K562 (cell line): ENCODE measurements around the gene CTSF. TPM values are rescaled to one million over a fixed set of nuclear protein-coding genes. Genes with fewer than 3 reads are reported as not detected.
A peak's percentile ranks its signal among the peaks of the same experiment; 100 is the strongest.

Experiments
- ATAC-seq: fragments of 200-7000 bp; cut with Tn5 transposase; 3 replicates; pipeline ENCODE4 v1.9.1; 2020; ENCODE audit warnings: moderate library complexity
- BruUV-seq: library from RNA; stranded (reverse); fragments of 400-500 nt; replicated peaks from 2 replicates; lab custom pipeline; 2021; lab: Mats Ljungman, UMichigan
- CTCF ChIA-PET: fragments of 300-600 bp; formaldehyde crosslinking; extraction: SDS; loops from one replicate; lab custom pipeline; 2021; ENCODE audit warnings: low intra/inter-chr PET ratio; lab: Yijun Ruan, JAX
- POLR2A ChIA-PET: fragments of 300-600, 350-650 bp; sonication (Branson Sonifier 250); formaldehyde crosslinking; extraction: SDS; loops from one replicate; lab custom pipeline; 2021; ENCODE audit warnings: antibody characterized with exemption, inconsistent platforms; lab: Yijun Ruan, JAX
- DNase-seq, 4 experiments: peaks; one replicate each; pipeline versions ENCODE4 v3.0.0 to v3.0.0-alpha.2; 2011 to 2018; ENCODE audit warnings: low spot score in 3 of 4, mixed read lengths in 3 of 4; ENCODE audit errors: extremely low read depth in 1 of 4
- FAIRE-seq: peaks from 2 replicates; lab custom pipeline; 2011; peaks lifted over from hg19 to GRCh38; lab: Jason Lieb, UNC
- H2AFZ ChIP-seq: 2 replicates; pipeline ENCODE4 v1.6.0; 2011; ENCODE audit warnings: low read depth, low read length, control low read depth, inconsistent platforms
- H3K27ac ChIP-seq: fragments of 200-600 bp; 3 replicates; pipeline ENCODE4 v1.8.0; 2011; ENCODE audit warnings: low read depth, mild to moderate bottlenecking, control low read depth, inconsistent platforms, low read length, moderate library complexity, mixed read lengths; ENCODE audit errors: extremely low read depth
- H3K27me3 ChIP-seq, 2 experiments: fragments of 300-600 bp in 1 of 2; 2 replicates in 1 of 2; 3 replicates in 1 of 2; pipeline versions ENCODE4 v1.6.0 to v1.8.0; 2011; ENCODE audit warnings: inconsistent platforms in 2 of 2, low read length in 2 of 2, mild to moderate bottlenecking in 1 of 2, mixed read lengths in 1 of 2, moderate library complexity in 1 of 2; ENCODE audit not compliant: control insufficient read depth in 2 of 2, insufficient read depth in 2 of 2
- H3K36me3 ChIP-seq: fragments of 300-600 bp; 3 replicates; pipeline ENCODE4 v1.8.0; 2011; ENCODE audit warnings: mild to moderate bottlenecking, low read length, inconsistent platforms; ENCODE audit not compliant: control insufficient read depth, insufficient read depth
- H3K4me1 ChIP-seq, 2 experiments: fragments of 200-600 bp in 1 of 2; replicated peaks in 1 of 2; 2 replicates in 1 of 2; 3 replicates in 1 of 2; pipeline versions ENCODE4 v1.5.1 to v1.8.0; 2011; ENCODE audit warnings: inconsistent platforms in 2 of 2, low read length in 2 of 2, mild to moderate bottlenecking in 1 of 2, mixed read lengths in 1 of 2, moderate library complexity in 1 of 2; ENCODE audit not compliant: control insufficient read depth in 2 of 2, insufficient read depth in 2 of 2
- H3K4me2 ChIP-seq: 2 replicates; pipeline ENCODE4 v1.6.1; 2011; ENCODE audit warnings: low read length, control low read depth, inconsistent platforms, mixed read lengths; ENCODE audit not compliant: insufficient read depth
- H3K4me3 ChIP-seq: fragments of 200-600 bp; sonication (generic), shearing (Covaris generic); 2 replicates; pipeline ENCODE4 v1.5.1; 2016; ENCODE audit warnings: control low read depth, inconsistent platforms
- H3K79me2 ChIP-seq: fragments of 200-600 bp; 3 replicates; pipeline ENCODE4 v1.8.0; 2011; ENCODE audit warnings: low read length, inconsistent platforms; ENCODE audit not compliant: control insufficient read depth, insufficient read depth
- H3K9ac ChIP-seq, 2 experiments: 2 replicates each; pipeline versions ENCODE4 v1.6.0 to v1.6.1; 2011; ENCODE audit warnings: low read depth in 2 of 2, low read length in 2 of 2, control low read depth in 1 of 2, inconsistent platforms in 1 of 2, mild to moderate bottlenecking in 1 of 2, mixed read lengths in 1 of 2; ENCODE audit not compliant: insufficient read depth in 1 of 2
- H3K9me1 ChIP-seq: one replicate; pipeline ENCODE4 v1.6.0; 2011; ENCODE audit warnings: inconsistent platforms, mild to moderate bottlenecking, low read length, moderate library complexity; ENCODE audit not compliant: control insufficient read depth, insufficient read depth
- H3K9me3 ChIP-seq: replicated peaks from 2 replicates; pipeline ENCODE4 v1.5.1; 2011; ENCODE audit warnings: low read depth, low read length, inconsistent platforms; ENCODE audit not compliant: control insufficient read depth, insufficient read depth
- H4K20me1 ChIP-seq: replicated peaks from 2 replicates; pipeline ENCODE4 v1.6.1; 2011; ENCODE audit warnings: low read length, inconsistent platforms, mixed read lengths; ENCODE audit not compliant: control insufficient read depth, insufficient read depth
- KLF1 ChIP-seq: fragments of 450-650 bp; IDR thresholded peaks from 2 replicates; pipeline ENCODE4 v1.6.1; 2016; ENCODE audit warnings: missing genetic modification characterization, missing compliant biosample characterization
- POLR2G ChIP-seq: fragments of 200-400 bp; formaldehyde crosslinking; IDR thresholded peaks from 2 replicates; pipeline ENCODE4 v1.6.1; 2017; ENCODE audit warnings: low read depth, mild to moderate bottlenecking, antibody characterized with exemption, low read length, moderate library complexity
- RBFOX2 ChIP-seq: fragments of 200-400 bp; formaldehyde crosslinking; IDR thresholded peaks from 2 replicates; pipeline ENCODE4 v1.6.1; 2017; ENCODE audit warnings: low read depth, mild to moderate bottlenecking, low read length, moderate library complexity
- ZNF780A ChIP-seq: fragments of 250-450 bp; sonication (Bioruptor Pico); IDR thresholded peaks from 2 replicates; pipeline ENCODE4 v1.5.0; 2021; ENCODE audit warnings: mild to moderate bottlenecking
- WGBS: fragments of 100-300 bp; shearing (Covaris generic); methylation state at CpG from one replicate; pipeline ENCODE4 v1.1.6; 2016; ENCODE audit warnings: low coverage, mixed read lengths; ENCODE audit not compliant: insufficient coverage; ENCODE audit errors: missing lambda C conversion rate; 5-methylcytosine and 5-hydroxymethylcytosine counted together
- in situ Hi-C: fragments of 300-500 bp; cut with MboI; formaldehyde crosslinking; loops from 4 replicates; pipeline ENCODE4 v1.15.0; 2018; ENCODE audit warnings: inconsistent platforms, mixed read lengths
- intact Hi-C: fragments of 100-400 bp; cut with micrococcal nuclease; formaldehyde crosslinking; loops from 2 replicates; pipeline ENCODE4 v1.14.2; 2022
- polyA plus RNA-seq, 8 experiments: library from polyadenylated mRNA; depleted of rRNA in 4 of 8; stranded (reverse) in 5 of 8; unstranded in 3 of 8; fragments of >200 nt; fragmentation: Nextera tagmentation in 2 of 8; fragmentation: Illumina TruSeq in 1 of 8; extraction: Ambion mirVana in 2 of 8; extraction: Trizol in 1 of 8; gene quantifications; 2 replicates each; pipeline versions ENCODE4 v1.2.1 to v1.2.3, GENCODE V29; 2011 to 2014; ENCODE audit warnings: inconsistent platforms in 1 of 8, missing spikeins in 1 of 8
- total RNA-seq, 7 experiments: library from RNA; depleted of rRNA in 6 of 7; stranded (reverse); fragments of >200 nt in 6 of 7; fragmentation: Illumina TruSeq in 2 of 7; extraction: Trizol in 2 of 7; gene quantifications; 2 replicates each; pipeline versions ENCODE4 v1.2.1 to v1.2.3, GENCODE V29; 2011 to 2021; ENCODE audit warnings: low replicate concordance in 1 of 7
- TF ChIP-seq, protein P1 (sequence below): fragments of 450-650 bp; conservative IDR thresholded peaks from 2 replicates; pipeline ENCODE4 v1.6.1; 2016; ENCODE audit warnings: missing genetic modification characterization, low read depth, mild to moderate bottlenecking, missing compliant biosample characterization, moderate library complexity

Gene CTSF
- total and polyA plus RNA-seq, 9 of the 15 experiments (the other 6 are each of a cell fraction or from before 2014, with no cell fraction given), result 0.41 to 10.5 (median 3.8) TPM

DNA sequence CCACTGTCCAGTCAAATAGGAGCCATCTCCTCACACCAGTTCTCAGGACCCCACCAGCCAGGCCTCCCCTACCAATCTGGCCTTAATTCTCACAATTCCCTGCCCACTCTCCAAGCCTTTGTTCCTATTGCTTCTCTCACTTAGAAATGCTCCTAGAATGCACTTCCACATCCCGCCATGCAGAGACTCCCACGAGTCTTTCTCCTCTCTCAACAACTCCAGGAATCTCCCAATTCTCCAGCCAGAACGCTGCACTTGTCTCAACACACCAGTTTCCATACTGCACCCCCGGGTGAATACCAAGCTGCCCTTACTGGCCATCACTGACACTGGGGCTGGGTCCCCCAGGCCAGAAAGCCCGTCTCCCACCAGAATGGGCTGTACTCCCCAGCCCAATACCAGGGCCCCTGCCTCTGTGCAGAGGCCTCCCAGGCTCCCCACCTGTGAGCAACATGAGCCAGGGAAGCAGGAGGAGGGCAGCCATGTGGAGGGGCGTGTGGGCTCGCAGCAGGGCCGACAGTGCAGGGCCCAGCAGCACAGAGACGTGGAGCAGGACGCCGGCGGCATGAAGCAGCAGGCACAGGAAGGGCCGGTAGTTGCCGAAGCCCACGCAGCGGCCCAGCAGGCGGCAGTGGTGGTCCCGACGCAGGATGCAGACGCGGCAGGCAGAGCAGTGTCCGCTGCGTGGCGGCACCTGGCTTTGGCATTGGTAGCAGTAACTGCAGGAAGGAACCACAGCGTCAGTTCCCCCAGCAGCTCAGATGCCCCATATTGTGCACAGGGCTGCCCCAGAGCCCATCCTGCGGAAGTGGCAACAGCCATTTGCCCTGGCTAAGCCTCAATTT is 24.9 kb downstream of the CTSF start:
- WGBS, result 85% methylated on average over 24 of the region's 26 CpGs
- H3K79me2 ChIP-seq, result peaks cover 6% of the 10 kb centered on the region; the same call in 1 of the 3 replicates
- H3K27ac ChIP-seq, result no peak overlapping the region
- H3K4me3 ChIP-seq, result no peak overlapping the region
- no peaks in the 10 kb centered on the region for H4K20me1 ChIP-seq
- H3K27me3 ChIP-seq, result no peaks in the 10 kb centered on the region
- peak overlapping the region in 1 of 2 experiments; percentile 24; a peak in 1 of 4 replicates for H3K9ac ChIP-seq
- ATAC-seq, result no peak
- FAIRE-seq, result no peak
- no peak for DNase-seq
- peaks cover 5% of the 10 kb centered on the region; the same call in 2 of the 3 replicates for H3K36me3 ChIP-seq
- ChIA-PET POLR2A (interaction anchor here (0.9 to 1.0 kb wide), 2 partner anchors 11 to 24 kb away, joined by 3 to 4 read pairs; no protein-coding TSS in a partner anchor), CTCF (no interaction called here)
- no peak overlapping the region for H2AFZ ChIP-seq
- no peaks in the 10 kb centered on the region for H3K9me1 ChIP-seq
- peaks cover 0 to 44% of the 10 kb centered on the region in 2 experiments; a peak in 3 of 5 replicates for H3K4me1 ChIP-seq
- BruUV-seq, result no TSS peak
- in situ Hi-C loops, result no loop called here
- TF ChIP-seq RBFOX2, result 0 out of 2 replicates have a peak, but pooled peaks have one; percentile 18
- TF ChIP-seq ZNF780A (CRISPR knock-in tag), result no peak
- TF ChIP-seq POLR2G, result peak; percentile 49
- no peak overlapping the region for H3K4me2 ChIP-seq
- intact Hi-C loops, result no loop called here
- no peaks in the 10 kb centered on the region for H3K9me3 ChIP-seq

DNA sequence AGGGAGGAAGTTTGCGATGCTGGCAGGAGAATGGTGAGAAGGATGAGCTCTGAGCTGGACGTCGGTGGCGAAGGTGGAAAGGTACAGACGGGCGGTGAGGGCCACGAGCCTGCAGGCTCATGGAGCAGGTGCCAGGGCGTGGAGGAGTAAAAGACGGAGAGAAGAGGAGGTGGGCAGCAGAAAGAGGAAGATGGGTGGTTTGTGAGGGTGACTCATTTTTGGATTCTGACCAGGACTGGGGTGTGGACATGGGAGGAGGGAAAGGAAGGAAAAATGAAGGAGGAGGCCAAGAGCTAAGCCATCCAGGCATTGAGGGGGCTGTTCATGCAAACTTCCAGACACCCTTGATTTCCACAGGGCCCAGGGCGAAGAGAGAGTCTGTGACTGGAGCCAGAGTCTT is 26.0 kb downstream of the CTSF start:
- POLR2A ChIA-PET, result interaction anchor here (0.6 to 1.4 kb wide), 5 partner anchors 9 to 96 kb away, joined by 3 to 4 read pairs (median 4); partner anchors contain the start of gene RBM4
- H2AFZ ChIP-seq, result no peak overlapping the region
- no peak overlapping the region for H3K4me3 ChIP-seq
- no peak overlapping the region for H3K4me2 ChIP-seq
- WGBS, result 65% methylated on average over 10 of the region's 10 CpGs
- H3K79me2 ChIP-seq, result peaks cover 6% of the 10 kb centered on the region; the same call in 1 of the 3 replicates
- peak overlapping the region in 1 of 2 experiments; percentile 32; a peak in 2 of 4 replicates for H3K9ac ChIP-seq
- no peaks in the 10 kb centered on the region for H3K9me1 ChIP-seq
- no peak for TF ChIP-seq KLF1 (tag)
- TF ChIP-seq, protein P1, sequence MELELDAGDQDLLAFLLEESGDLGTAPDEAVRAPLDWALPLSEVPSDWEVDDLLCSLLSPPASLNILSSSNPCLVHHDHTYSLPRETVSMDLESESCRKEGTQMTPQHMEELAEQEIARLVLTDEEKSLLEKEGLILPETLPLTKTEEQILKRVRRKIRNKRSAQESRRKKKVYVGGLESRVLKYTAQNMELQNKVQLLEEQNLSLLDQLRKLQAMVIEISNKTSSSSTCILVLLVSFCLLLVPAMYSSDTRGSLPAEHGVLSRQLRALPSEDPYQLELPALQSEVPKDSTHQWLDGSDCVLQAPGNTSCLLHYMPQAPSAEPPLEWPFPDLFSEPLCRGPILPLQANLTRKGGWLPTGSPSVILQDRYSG (tag), result no peak
- TF ChIP-seq, all 486 proteins: peak for 0
- Histone ChIP-seq H3K27ac (no peak overlapping the region), H3K4me1 (peaks cover 0 to 36% of the 10 kb centered on the region in 2 experiments; a peak in 3 of 5 replicates), H4K20me1 (no peaks in the 10 kb centered on the region), H3K9me3 (no peaks in the 10 kb centered on the region), H3K36me3 (peaks cover 5% of the 10 kb centered on the region; the same call in 2 of the 3 replicates), H3K27me3 (no peaks in the 10 kb centered on the region)
- no TSS peak for BruUV-seq
- in situ Hi-C loops, result no loop called here
- CTCF ChIA-PET, result no interaction called here
- DNase-seq (no peak), ATAC-seq (no peak), FAIRE-seq (no peak)
- intact Hi-C loops, result no loop called here
